Bronchial epithelial cell (primary cell): ENCODE measurements around the gene RNF141. TPM values are rescaled to one million over a fixed set of nuclear protein-coding genes. Genes with fewer than 3 reads are reported as not detected.

ENCODE experiments used
- DNase-seq: peaks from one replicate; pipeline ENCODE4 v3.0.0-alpha.2; 2010; ENCODE audit warnings: low read depth
- FAIRE-seq: peaks from 2 replicates; lab custom pipeline; 2011; peaks lifted over from hg19 to GRCh38; lab: Jason Lieb, UNC
- H3K27me3 ChIP-seq: 2 replicates; pipeline ENCODE4 v1.5.1; 2011; ENCODE audit warnings: low read length; ENCODE audit not compliant: control insufficient read depth, insufficient read depth
- H3K36me3 ChIP-seq: 2 replicates; pipeline ENCODE4 v1.5.1; 2011; ENCODE audit warnings: low read length; ENCODE audit not compliant: control insufficient read depth, insufficient read depth
- H3K4me3 ChIP-seq: 2 replicates; pipeline ENCODE4 v1.5.1; 2011; ENCODE audit warnings: mild to moderate bottlenecking, low read depth, low read length, control low read depth
- total RNA-seq: library from RNA; depleted of rRNA; stranded (reverse); fragments of >200 nt; gene quantifications from 2 replicates; pipeline ENCODE4 v1.2.1, GENCODE V29; 2014
- TF ChIP-seq, protein P1 (sequence below): IDR thresholded peaks from 2 replicates; pipeline ENCODE4 v1.5.1; 2011; ENCODE audit warnings: mild to moderate bottlenecking, moderate library complexity, low read length, control low read depth, inconsistent platforms; ENCODE audit not compliant: insufficient read depth, severe bottlenecking

The RNF141 gene
- total RNA-seq, 1 donor from 2014 or later = 71.9 TPM

DNA sequence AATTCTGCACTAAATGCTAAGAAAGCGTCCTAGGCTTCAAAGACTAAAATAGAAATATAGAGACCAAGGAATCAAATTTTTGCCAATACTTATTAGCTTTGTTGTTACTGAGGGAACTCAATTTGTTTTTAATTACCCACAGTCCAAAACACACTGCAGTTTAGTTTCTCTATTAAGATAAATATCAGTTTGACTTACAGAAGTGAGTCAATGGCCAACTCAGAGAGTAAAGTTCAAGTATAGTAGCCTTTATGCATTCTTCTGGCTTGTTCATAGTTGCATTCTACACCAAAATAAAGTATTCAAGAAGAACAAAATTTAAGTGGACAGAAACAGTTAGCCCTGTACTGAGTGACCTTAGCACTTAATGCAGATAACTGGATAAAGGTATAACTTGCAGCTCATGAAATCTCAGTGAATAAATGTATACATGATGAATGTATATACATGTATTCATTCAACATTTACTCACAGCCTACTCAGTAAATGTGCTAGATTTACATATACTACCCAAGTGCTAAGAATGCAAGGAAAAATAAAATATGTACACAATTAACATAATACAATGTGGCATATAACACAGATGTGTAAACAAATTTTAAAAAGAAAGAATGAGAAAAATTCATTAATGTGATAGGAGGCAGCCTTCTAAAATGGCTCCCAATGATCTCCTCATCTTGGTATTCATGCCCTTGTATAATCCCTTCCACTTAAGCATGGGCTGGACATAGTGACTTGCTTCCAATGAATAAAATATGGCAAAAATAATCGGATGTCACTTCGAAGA is 9.7 kb upstream of the RNF141 start:
- peak; percentile 71 for DNase-seq
- H3K4me3 ChIP-seq = no peak overlapping the region
- no peak for FAIRE-seq
- H3K27me3 ChIP-seq = no peaks in the 10 kb centered on the region
- TF ChIP-seq, protein P1, sequence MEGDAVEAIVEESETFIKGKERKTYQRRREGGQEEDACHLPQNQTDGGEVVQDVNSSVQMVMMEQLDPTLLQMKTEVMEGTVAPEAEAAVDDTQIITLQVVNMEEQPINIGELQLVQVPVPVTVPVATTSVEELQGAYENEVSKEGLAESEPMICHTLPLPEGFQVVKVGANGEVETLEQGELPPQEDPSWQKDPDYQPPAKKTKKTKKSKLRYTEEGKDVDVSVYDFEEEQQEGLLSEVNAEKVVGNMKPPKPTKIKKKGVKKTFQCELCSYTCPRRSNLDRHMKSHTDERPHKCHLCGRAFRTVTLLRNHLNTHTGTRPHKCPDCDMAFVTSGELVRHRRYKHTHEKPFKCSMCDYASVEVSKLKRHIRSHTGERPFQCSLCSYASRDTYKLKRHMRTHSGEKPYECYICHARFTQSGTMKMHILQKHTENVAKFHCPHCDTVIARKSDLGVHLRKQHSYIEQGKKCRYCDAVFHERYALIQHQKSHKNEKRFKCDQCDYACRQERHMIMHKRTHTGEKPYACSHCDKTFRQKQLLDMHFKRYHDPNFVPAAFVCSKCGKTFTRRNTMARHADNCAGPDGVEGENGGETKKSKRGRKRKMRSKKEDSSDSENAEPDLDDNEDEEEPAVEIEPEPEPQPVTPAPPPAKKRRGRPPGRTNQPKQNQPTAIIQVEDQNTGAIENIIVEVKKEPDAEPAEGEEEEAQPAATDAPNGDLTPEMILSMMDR = no peak
- H3K36me3 ChIP-seq = no peaks in the 10 kb centered on the region

DNA sequence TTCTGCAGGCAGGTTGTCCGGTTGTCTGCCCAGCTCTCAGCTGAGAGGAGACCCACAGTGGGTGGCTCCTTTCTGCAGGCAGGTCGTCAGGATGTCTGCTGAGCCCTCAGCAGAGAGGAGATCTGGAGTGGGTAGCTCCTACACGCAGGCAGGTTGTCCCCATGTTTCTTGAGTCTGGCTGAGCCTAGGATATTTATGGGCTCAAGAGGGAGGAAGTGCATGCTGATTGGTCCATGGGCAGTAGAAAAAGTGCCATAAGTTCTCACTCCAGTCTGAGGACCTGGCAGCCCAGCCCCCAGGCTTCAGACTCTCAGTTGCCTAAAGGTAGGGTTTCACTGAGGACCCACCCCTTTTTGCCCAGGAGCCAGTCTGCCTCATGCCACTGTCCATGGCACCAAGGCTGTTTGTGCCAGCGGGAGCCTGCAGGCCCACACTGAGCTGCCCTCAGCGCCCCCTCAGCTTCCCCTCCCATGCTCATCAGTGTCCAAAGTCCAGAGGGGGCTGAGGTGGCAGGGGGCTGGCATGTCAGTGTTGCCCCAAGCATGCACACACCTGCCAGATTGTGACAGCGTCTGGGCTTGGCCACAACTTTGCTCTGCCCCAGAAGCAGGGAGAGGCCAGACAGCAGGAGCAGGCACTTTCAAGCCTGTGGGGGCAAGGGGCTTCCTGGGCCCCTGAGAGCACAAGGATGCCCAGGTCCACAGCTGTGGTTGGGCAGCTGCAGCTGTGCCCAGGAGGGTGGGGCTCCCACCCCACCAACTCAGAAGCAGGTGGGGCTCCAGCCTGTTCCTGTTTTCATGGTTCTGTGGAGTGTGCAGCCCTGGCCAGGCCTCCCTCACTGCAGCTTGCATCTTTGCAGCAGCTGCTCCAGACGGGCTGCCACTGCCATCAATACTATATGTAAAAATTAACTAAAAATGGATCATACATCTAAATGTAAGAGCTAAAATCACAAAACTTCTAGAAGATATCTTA is 3.8 kb upstream of the RNF141 start:
- no peak overlapping the region for H3K4me3 ChIP-seq
- TF ChIP-seq, protein P1 = no peak
- DNase-seq (no peak), FAIRE-seq (peak; percentile 58)
- H3K27me3 ChIP-seq = no peaks in the 10 kb centered on the region
- H3K36me3 ChIP-seq = no peaks in the 10 kb centered on the region

DNA sequence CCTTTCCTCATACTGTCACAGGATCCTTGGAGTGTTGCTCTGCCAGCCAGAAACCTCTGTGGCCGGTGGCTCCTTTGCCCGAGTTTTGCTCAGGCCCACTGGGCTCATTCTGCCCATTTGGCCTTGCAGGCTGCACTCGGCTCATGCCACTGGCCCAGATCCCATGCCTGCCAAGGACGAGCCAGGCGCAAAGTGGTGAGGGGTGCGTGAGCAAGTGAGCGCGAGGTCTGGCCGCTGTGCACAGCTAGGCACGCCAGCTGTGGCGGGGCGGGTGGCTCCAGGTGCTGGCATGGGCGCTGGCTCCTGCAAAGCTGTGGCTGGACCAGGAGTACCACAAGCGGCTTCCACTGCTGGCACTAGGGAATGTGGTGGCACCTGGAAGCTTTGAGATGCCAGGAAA is 2.8 kb upstream of the RNF141 start:
- Histone ChIP-seq H3K36me3 (no peaks in the 10 kb centered on the region), H3K27me3 (no peaks in the 10 kb centered on the region), H3K4me3 (no peak overlapping the region)
- DNase-seq (no peak), FAIRE-seq (no peak)
- TF ChIP-seq, protein P1 = no peak

DNA sequence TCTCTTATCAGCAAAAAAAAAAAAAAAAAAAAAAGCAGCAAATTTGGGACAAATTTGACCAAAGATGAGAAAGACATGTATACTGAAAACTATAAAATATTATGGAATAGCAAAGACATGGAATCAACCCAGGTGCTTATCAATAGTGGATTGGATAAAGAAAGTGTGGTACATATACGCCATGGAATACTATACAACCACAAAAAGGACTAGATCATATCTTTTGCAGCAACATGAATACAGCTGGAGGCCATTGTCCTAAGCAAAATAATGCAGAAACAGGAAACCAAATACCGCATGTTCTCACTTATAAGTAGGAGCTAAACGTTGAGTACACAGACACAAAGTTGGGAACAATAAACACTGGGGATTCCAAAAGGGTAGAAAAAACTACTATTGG is 1.8 kb upstream of the RNF141 start:
- FAIRE-seq (no peak), DNase-seq (no peak)
- TF ChIP-seq, protein P1 = no peak
- H3K36me3 ChIP-seq = no peaks in the 10 kb centered on the region
- no peak overlapping the region for H3K4me3 ChIP-seq
- no peaks in the 10 kb centered on the region for H3K27me3 ChIP-seq

DNA sequence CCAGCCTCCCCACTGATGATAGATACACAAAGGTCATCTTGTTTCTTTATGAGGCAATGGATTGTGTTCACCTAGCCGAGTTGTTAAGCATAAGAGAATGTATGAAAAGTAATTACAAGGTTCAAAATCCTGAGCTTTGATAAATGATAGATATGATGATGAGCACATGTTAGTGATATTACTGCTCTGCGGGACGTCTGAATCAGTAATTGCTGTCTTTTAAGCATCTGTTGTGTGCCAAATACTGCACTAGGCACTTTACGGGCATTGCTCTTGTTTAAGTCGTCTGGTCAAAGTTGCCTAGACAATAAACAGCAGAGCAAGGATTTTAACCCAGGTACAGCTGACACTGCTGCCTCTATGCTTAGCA is 559 bp upstream of the RNF141 start:
- FAIRE-seq (no peak), DNase-seq (no peak)
- Histone ChIP-seq H3K36me3 (no peaks in the 10 kb centered on the region), H3K27me3 (no peaks in the 10 kb centered on the region), H3K4me3 (peak overlapping the region; percentile 89)
- TF ChIP-seq, protein P1 = no peak
